NCI-H1105 treated with DMSO at 0.1 percent for 48 hours (cell line): Measurements from ENCODE around the gene RPL23.

Experiments
- DNase-seq: peaks from one replicate; lab custom pipeline; 2025; lab: John Stamatoyannopoulos, UW

The RPL23 gene

GRCh38 chr17:38883592-38884526, 30.3 kb upstream of the RPL23 start:
- DNase-seq: no peak

- no peak for DNase-seq
Observed at GRCh38 chr17:38882870-38883269, 29.3 kb upstream of the RPL23 start.

DNA sequence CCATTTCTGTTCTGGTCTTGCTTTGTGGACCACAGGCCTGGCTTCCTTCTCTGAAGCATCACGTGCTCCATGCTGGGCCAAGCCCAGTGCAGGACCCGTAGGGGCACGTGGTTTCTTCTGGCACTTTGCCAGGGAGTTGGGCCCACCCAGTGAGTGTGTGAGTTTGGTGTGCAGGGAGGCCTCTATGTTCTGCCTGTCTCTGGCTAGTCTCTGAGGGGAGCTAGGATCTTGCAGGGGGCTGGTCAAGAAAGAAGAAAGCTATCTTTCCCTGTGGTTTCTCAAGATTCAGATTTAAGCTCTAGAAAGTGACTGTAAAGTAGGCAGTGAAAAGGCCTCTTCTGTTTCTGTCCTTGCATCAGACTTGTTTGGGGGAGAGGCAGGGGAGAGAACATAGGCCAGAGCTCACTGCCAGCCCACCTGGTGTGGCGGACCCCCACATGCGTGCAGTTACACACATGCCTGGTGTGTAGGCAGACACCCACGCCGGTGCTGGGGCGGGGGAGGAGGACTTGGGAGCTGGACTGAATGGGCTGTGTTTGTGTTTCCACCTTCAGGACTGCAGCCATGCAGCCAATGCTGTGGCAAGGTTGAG, 28.2 kb upstream of the RPL23 start:
- DNase-seq: no peak

DNA sequence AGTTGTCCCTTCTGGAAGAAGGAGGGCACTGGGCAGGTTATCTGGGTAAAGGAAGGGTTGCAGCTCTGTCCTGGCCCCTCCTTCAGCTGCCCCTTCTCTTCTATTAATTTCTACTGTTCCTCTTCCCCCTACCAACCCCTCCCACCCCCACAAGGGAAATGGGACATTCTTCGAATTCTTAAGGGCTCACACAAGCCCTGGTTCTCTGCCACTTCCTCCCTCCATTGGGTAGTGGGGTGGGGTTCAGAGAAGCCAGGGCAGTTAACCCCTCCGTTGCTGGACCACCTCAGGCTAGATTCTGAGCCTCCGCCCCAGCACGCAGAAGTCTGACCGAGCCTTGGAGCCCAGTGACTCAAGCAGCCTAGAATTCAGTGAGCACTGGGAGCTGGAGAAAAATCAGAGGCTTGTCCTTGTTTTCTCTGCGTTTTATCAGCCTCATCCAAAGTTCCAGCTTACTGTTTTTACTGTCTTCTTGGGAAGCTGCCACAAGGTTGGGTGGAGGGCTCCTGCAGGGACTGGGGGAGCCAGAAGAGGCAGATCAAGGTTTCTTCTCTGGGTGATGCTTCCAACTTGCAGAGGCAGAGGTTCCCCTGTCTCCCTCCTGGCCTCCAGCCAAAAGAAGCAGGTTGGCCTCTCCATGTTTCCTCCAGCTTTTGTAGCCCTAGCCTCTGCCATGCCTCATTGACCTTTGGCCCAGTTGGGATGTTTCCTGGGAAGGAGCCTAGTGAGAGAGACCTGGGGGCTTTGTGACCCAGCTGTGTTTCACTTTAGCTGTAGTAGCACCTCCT, 26.6 kb upstream of the RPL23 start:
- DNase-seq: peak; percentile 0

DNA sequence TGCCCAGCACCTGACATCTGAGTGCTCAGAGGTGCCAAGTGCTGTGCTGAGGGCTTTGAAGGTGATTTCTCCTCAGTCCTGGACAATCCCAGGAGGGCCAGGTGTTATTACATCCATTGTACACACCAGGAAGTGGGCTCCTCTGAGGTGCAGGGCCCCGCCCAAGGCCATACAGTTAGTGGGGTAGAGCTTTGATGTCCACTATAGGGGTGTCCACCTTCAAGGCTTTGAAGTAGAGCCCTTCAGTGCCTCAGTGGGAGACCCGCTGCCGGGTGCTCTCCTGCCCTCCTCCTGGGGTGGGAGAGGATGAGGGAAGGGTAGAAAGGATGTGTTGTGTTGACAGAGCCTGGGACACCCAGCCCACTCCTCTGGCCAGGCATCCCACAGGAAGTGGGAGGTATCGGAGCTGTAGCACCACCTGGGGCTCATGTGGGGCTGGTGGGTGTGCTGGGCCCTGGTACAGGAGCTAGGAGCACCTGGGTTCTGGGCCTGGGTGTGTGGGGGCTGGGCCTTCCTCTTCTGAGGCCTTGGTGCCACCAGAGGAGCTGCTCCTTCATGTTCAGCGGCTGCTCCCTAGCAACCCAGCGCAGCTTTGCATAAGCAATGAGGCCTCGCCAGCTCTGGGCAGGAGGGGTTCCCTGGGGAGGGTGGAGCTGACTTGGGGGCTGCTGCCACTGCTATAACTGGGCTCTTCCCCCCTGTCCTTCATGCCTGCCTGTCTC, 23.8 kb upstream of the RPL23 start:
- no peak for DNase-seq

DNA sequence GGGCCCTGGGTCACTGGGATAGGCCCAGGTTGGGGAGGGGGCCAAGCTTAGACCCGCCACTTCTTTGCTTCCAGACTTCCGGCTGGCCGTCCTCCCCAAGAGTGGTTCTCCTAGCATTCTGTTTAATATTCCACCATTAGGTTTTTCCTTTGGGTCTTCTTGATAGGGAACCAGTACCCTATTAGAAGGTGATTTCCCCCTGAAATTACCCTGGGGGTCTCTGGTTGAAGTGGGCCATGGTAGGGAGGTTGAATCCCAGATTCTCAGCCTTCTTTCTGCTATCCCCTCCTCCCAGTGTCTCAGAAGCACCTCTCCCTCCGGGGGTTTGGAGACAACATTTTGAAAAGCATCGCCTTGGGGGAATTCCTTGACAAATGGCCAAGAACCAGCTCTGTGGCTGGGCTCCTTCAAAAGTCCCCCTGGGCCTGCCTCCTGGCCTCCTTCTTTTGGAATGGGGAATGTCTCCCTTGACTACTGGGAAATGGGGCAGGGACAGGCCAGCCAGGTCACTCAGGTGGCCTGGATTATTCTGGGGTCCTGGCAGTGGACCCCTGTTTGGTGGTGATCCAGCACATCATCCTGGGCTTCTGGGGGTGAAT, 22.1 kb upstream of the RPL23 start:
- no peak for DNase-seq

GRCh38 chr17:38874505-38875400, 21.2 kb upstream of the RPL23 start:
- no peak for DNase-seq

GRCh38 chr17:38873640-38874380, 20.3 kb upstream of the RPL23 start:
- no peak for DNase-seq

GRCh38 chr17:38872671-38873385, 19.3 kb upstream of the RPL23 start:
- no peak for DNase-seq

DNA sequence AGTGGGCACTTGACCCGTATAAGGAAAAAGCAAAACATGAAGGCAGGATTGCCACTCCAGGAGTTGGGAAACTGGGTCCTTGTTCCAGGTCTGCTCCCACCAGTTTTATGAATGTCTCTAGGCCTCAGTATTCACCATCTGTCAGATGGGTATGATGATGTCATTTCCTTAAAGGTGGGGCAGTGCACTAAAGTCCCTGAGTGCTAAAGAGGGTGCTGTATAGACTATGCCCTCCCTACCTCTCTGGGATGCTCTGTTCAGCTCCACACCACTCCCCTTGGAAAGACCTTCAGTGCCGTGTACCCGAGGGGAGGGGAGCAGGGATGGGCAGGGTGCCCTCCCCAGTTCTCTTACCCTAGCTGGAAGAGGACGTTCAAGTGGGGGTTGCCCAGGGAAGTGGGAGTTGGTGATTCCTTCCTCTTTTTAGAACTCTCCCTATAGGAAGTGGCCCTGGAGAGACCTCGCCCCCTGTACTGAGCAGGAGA, 18.5 kb upstream of the RPL23 start:
- DNase-seq: no peak

DNA sequence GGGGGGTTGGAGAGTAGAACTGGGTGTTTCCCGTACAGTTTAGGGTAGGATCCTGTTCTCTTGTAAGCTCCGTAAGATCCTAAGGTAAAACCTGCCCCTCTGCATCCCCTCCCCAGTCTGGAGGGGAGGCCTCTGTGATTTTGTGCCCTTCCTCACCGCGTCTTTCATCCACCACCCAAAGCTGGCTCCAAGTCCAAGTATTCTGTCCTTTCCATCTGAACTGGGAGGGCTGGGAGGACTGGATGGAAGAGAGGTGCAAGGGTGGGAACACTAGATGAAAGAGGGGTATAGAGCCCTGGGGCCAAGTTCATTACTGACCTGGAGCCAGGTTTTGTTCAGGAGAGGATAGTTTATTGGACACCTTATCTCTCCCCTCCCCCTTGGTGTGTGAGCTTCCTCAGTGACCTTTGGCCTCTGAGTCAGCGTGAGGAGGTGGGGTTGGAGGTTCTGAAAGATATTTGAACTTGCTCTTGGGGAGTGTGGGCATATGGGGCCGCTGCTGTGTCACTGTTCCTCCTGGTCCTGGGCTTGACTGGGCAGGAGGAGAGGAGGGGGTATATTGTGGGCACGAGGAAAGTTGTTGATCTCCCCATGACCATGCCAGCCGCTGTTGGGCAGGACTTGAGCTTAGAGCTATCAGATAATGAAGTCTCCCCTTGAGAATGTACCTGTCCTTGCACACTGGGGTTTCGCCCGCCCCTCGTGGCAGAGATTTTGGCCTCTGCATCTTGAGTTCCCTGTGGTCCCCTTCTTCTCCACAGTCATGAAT, 17.9 kb upstream of the RPL23 start:
- no peak for DNase-seq

DNA sequence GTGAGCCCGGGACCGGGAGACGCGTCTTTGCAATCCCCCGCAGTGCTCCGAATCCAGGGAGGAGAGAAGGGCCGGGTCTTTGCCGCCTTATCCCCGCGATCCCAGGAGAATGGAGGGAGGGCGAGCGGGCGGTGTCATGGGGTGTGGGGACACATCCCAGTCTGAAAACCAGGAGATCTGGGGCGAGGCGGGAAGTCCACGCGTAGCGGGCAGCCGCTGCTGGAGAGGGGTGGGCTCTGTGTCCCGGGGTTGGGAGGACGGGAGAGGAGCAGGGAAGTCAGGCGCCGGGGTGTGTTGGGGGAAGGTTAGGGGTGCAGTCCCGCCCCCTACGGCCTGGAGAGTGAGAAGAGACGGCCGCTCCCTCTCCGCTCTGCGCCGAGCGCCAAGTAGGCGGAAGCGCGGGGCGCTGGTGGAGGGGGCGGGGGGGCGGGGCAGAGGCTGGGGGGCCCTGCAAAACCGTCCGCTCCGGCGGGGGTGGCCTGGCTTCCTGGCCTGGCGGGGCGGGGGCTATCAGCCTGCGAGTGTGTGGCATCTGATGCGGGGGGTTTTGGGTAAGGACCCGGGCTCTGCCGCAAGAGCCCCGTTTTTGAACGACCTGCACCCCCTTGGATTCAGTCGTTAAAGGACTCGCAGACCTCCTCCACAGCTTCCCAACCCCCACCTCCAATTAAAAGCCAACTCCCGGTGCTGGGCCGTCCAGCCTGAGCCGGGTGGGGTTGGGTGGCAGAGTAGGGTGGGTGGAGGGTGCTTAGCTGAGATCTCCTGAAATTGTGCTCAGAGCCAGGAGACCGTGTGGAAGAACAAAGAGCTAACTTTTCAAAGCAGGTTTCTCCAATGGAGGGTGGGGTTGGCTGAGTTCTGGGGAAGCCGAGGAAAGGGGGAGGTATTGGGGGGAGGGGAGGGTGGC, 17.0 kb upstream of the RPL23 start:
- peak; percentile 33 for DNase-seq

DNA sequence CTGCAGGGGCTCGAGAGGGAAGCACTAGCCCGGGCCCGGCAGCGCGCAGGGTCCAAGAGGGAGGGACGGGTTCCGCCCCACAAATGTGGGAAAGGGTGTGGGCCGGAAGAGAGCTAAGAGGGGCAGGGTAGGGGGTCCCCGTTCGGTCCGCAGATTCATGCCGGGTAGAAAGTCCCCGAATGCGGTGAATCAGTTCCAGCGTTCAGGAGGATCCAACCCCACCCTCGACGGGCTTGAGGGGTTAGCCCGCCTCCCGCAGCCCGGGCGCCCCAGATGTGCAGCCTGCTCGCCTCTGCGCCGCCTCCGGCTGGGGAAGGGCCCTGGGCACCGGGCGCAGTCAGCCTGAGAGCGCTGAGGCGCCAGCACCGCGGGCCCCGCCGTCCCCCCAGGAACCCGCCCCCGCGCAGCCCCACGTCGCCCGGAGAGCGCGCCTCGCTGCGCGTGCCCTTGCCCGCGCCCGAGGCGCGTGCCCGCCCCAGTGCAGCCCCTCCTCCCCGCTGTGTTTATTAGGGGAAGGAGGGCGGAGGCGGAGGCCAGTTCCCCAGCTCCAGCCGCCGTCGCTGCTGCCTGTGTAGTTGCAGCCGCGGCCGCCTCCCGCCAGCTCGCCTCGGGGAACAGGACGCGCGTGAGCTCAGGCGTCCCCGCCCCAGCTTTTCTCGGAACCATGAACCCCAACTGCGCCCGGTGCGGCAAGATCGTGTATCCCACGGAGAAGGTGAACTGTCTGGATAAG, 16.2 kb upstream of the RPL23 start, which contains the start of gene LASP1:
LASP1 (plus strand) TSS at position 533 of the 733 bp plus-strand sequence; CDS start at position 665, 132 bp downstream.
- DNase-seq: peak; percentile 73

- DNase-seq: peak; percentile 66
Observed at GRCh38 chr17:38868817-38869525, 15.4 kb upstream of the RPL23 start.

- peak; percentile 67 for DNase-seq
Observed at GRCh38 chr17:38867968-38868816, 14.7 kb upstream of the RPL23 start.
